RWPE1 (cell line): ENCODE data around the gene CREBBP.

Source experiments
- CTCF ChIA-PET: fragments of 350-600 bp; sonication (Branson Sonifier 250); formaldehyde crosslinking; extraction: SDS; loops from one replicate; lab custom pipeline; 2021; lab: Yijun Ruan, JAX
- POLR2A ChIA-PET: fragments of 400-600 bp; formaldehyde crosslinking; extraction: SDS; loops from one replicate; lab custom pipeline; 2020; ENCODE audit warnings: antibody characterized with exemption; ENCODE audit not compliant: low non-redundant PET; lab: Yijun Ruan, JAX
- DNase-seq: peaks from one replicate; pipeline ENCODE4 v3.0.0; 2012; ENCODE audit warnings: low spot score
- H3K27ac ChIP-seq: fragments of 450-650 bp; 2 replicates; pipeline ENCODE4 v1.5.1; 2017
- CTCF ChIP-seq: fragments of 450-650 bp; conservative IDR thresholded peaks from 2 replicates; pipeline ENCODE4 v1.5.1; 2017; ENCODE audit warnings: low read depth, mild to moderate bottlenecking

Gene CREBBP

GRCh38 chr16:3800019-3800418 is 80.5 kb downstream of the CREBBP start:
- POLR2A ChIA-PET, result no interaction called here
- CTCF ChIA-PET, result no interaction called here
- H3K27ac ChIP-seq, result no peak overlapping the region
- no peak for DNase-seq
- TF ChIP-seq CTCF, result no peak

- ChIA-PET POLR2A (no interaction called here), CTCF (no interaction called here)
- TF ChIP-seq CTCF, result no peak
- H3K27ac ChIP-seq, result no peak overlapping the region
- DNase-seq, result no peak
Observed at GRCh38 chr16:3799354-3799753, 81.2 kb downstream of the CREBBP start.

- no peak overlapping the region for H3K27ac ChIP-seq
- no peak for DNase-seq
- ChIA-PET POLR2A (no interaction called here), CTCF (no interaction called here)
- no peak for TF ChIP-seq CTCF
Observed at GRCh38 chr16:3798838-3799237, 81.7 kb downstream of the CREBBP start.

GRCh38 chr16:3797904-3798811 is 82.4 kb downstream of the CREBBP start:
- POLR2A ChIA-PET, result no interaction called here
- CTCF ChIA-PET, result no interaction called here
- DNase-seq, result no peak
- TF ChIP-seq CTCF, result no peak
- H3K27ac ChIP-seq, result no peak overlapping the region

- no peak overlapping the region for H3K27ac ChIP-seq
- CTCF ChIA-PET, result no interaction called here
- TF ChIP-seq CTCF, result no peak
- DNase-seq, result no peak
- POLR2A ChIA-PET, result no interaction called here
Observed at GRCh38 chr16:3797473-3797872, 83.0 kb downstream of the CREBBP start.

GRCh38 chr16:3793161-3793576 is 87.3 kb downstream of the CREBBP start:
- CTCF ChIA-PET, result no interaction called here
- POLR2A ChIA-PET, result no interaction called here
- peak; percentile 40 for DNase-seq
- TF ChIP-seq CTCF, result no peak
- peak overlapping the region; percentile 21 for H3K27ac ChIP-seq
